Liver (tissue), 3 donors: Measurements from ENCODE around the gene MYLK3.

ENCODE experiments used
- CTCF ChIP-seq: fragments of 150-350 bp; IDR thresholded peaks from 2 replicates; pipeline ENCODE4 v1.5.1; 2017; ENCODE audit warnings: improper control_type of control experiment, low read depth, low read length; ENCODE audit not compliant: missing input control
- JUND ChIP-seq, 2 donors: IDR thresholded peaks; 2 replicates each; pipeline ENCODE4 v1.6.1; 2016; ENCODE audit warnings: antibody characterized with exemption in 2 of 2
- MAX ChIP-seq: IDR thresholded peaks from 2 replicates; pipeline ENCODE4 v1.6.1; 2016; ENCODE audit warnings: antibody characterized with exemption
- RAD21 ChIP-seq, 2 donors: IDR thresholded peaks; 2 replicates each; pipeline ENCODE4 v1.6.1; 2016; ENCODE audit warnings: antibody characterized with exemption in 2 of 2, mild to moderate bottlenecking in 2 of 2
- RXRA ChIP-seq, 2 donors: IDR thresholded peaks; 2 replicates each; pipeline ENCODE4 v1.6.1; 2017 to 2018; ENCODE audit warnings: antibody characterized with exemption in 2 of 2, mild to moderate bottlenecking in 1 of 2
- SP1 ChIP-seq: IDR thresholded peaks from 2 replicates; pipeline ENCODE4 v1.6.1; 2018; ENCODE audit warnings: antibody characterized with exemption, mild to moderate bottlenecking
- TAF1 ChIP-seq: conservative IDR thresholded peaks from 2 replicates; pipeline ENCODE4 v1.6.1; 2016; ENCODE audit warnings: antibody characterized with exemption, mild to moderate bottlenecking
- ZBTB33 ChIP-seq: IDR thresholded peaks from 2 replicates; pipeline ENCODE4 v1.6.1; 2016; ENCODE audit warnings: antibody characterized with exemption
- donor health status: healthy.
- donor health status: healthy.

GRCh38 chr16:46763147-46763546 is 15.0 kb upstream of the MYLK3 start:
- no peak for TF ChIP-seq TAF1
- no peak for TF ChIP-seq RXRA (IDR thresholded peaks at IDR 0.05)
- no peak for TF ChIP-seq CTCF
- TF ChIP-seq ZBTB33 = no peak
- no peak for TF ChIP-seq RAD21 (IDR thresholded peaks at IDR 0.05)
- no peak for TF ChIP-seq SP1
- TF ChIP-seq MAX = no peak
- no peak for TF ChIP-seq JUND (IDR thresholded peaks at IDR 0.05)
